ENCODE measurements around the gene TMEM132D.

GRCh38 chr12:129788506-129789084 is 115.2 kb downstream of the TMEM132D start:
- TF ChIP-seq EZH2 (IDR thresholded peaks at IDR 0.05; ENCODE audit: insufficient read depth, poor library complexity, severe bottlenecking): no peak
- no peak for TF ChIP-seq EZH2phosphoT487 (IDR thresholded peaks at IDR 0.05; ENCODE audit: insufficient read depth, low read depth)

Data from GM23248 (cell line).